Ectodermal cell (in vitro differentiated cells): ENCODE results near the gene ST6GALNAC6.
"Not testable (repeated sequence)": the region's sequence is repeated elsewhere in the genome, so short reads cannot be mapped to it uniquely, and the experiment has no call there.

ENCODE experiments used
- H3K27ac ChIP-seq: 2 replicates; pipeline ENCODE4 v1.7.0; 2013; ENCODE audit warnings: mild to moderate bottlenecking, low read depth, low read length; ENCODE audit not compliant: insufficient read depth, poor library complexity, severe bottlenecking
- H3K27me3 ChIP-seq: 2 replicates; pipeline ENCODE4 v1.7.0; 2013; ENCODE audit warnings: mild to moderate bottlenecking, low read length; ENCODE audit not compliant: insufficient read depth, control insufficient read depth, poor library complexity, severe bottlenecking
- H3K36me3 ChIP-seq: one replicate; pipeline ENCODE4 v1.7.0; 2013; ENCODE audit warnings: low read length; ENCODE audit not compliant: control insufficient read depth, insufficient read depth
- H3K4me1 ChIP-seq: one replicate; pipeline ENCODE4 v1.7.0; 2013; ENCODE audit warnings: low read length; ENCODE audit not compliant: control insufficient read depth, insufficient read depth
- H3K4me3 ChIP-seq: 2 replicates; pipeline ENCODE4 v1.7.0; 2013; ENCODE audit warnings: low read depth, low read length, control low read depth; ENCODE audit not compliant: insufficient read depth
- H3K9me3 ChIP-seq: 2 replicates; pipeline ENCODE4 v1.7.0; 2013; ENCODE audit warnings: mild to moderate bottlenecking, low read length, moderate library complexity; ENCODE audit not compliant: control insufficient read depth
- WGBS, 2 experiments: methylation state at CpG; one replicate each; pipeline ENCODE4 v1.1.7; 2013; ENCODE audit warnings: missing lambda C conversion rate in 2 of 2; 5-methylcytosine and 5-hydroxymethylcytosine counted together

Gene ST6GALNAC6

DNA sequence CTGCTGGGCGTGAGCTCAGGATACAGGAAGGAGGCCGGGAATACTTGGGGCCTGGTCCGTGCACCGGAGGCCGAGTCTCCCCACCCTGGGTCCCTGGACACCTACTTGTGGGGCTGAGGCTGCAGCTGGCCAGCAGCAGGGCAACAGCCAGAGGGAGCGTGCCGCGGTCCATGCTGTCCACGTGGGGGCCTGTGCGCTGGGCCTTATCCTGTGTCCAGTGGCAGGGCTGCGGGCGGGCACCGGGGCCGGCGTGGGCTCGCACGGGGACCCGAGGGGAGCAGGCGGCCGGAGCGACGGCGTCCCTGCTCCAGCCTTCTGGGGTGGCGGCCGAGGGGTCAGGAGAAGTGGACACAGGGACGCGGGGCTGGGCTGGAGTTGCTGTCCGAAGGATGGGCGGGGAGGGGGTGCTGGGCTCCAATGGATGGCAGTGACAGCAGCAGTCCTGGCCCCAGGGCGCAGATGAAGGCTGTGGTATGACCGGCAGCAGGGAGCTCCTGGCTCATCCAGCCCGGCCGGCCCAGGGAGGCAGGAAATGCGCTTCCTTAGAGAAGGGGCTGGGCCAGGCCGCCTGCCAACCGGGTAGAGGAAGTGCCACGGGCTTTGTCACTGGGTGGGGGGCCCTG lies 45.1 kb downstream of the ST6GALNAC6 start, which contains the start of gene ENG:
Gene ENG, minus strand, starts transcription at position 475 of the 623 bp plus-strand sequence. Its CDS starts 303 bp downstream, at position 172.
- H3K27me3 ChIP-seq: no peaks in the 10 kb centered on the region
- 79 to 82% methylated on average over 34 to 37 of the region's 37 CpGs for WGBS, 2 experiments
- no peak within 1 kb of the TSS for H3K4me3 ChIP-seq
- H3K9me3 ChIP-seq: no peaks in the 10 kb centered on the region
- peaks cover 3% of the 10 kb centered on the region for H3K4me1 ChIP-seq
- H3K36me3 ChIP-seq: no peaks in the 10 kb centered on the region
- H3K27ac ChIP-seq: no peak within 1 kb of the TSS

DNA sequence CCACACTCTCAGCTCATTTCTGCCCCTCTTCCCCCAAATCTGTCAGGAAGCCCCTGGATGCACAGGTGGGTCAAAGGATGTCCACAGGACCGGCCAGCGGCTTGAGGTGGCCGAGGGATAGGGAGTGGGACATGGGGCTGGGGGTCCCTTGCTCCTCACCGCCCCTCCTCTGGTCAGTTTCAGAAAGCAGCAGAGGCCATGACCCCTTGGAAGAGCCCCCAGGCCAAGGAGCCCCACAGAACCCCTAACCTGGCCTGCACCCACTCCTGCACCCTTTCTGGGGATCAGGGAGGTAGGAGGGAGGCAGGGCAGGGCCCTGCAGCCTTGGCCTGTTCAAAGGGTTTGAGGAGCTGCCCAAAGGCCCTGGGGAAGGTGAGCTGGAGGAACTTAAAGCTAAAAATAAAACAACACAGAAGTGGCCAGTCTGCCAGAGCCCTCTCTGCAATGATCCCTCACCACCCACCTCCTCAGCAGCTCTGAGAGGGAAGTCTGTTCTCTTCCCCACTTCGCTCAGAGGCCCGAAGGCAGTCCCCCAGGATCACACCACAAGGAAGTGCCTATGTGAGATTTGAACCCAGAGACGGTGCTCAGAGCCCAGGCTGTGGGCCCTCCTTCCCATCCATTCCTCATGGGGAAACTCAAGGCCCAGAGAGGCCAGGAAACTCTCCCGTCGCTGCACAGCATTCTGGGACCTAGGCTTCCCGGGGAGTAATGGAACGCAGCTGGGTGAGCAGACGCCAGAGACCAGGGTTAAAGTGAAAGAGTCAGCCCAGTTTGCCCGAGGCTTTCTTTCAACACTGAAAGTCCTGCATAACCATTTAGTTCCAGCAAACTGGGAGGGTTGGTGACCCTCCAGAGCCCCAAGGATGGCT lies 45.9 kb downstream of the ST6GALNAC6 start:
- no peak overlapping the region for H3K27ac ChIP-seq
- H3K36me3 ChIP-seq: no peaks in the 10 kb centered on the region
- H3K4me1 ChIP-seq: peaks cover 3% of the 10 kb centered on the region
- H3K27me3 ChIP-seq: no peaks in the 10 kb centered on the region
- no peak overlapping the region for H3K4me3 ChIP-seq
- no peaks in the 10 kb centered on the region for H3K9me3 ChIP-seq
- WGBS, 2 experiments: 84 to 87% methylated on average over 13 of the region's 13 CpGs

DNA sequence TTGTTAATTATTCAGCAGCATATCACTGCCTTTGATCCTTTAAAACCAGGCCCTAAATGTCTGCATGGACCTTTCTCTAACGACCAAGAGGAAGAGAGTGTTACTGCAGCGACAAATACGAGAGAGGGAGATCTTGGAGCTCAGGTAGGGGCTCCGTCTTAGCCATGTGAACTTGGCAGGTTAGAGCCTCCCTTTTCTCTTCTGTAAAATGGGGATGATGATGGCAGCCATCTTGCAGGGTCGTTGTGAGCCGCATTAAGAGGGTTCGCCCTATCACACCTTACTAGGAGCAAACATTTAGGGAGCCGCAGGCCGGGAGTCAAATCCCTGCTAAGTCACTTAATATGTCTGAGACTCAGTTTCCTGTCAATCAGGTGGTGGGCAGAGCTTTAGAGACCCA lies 46.6 kb downstream of the ST6GALNAC6 start:
- peaks cover 3% of the 10 kb centered on the region for H3K4me1 ChIP-seq
- no peak overlapping the region for H3K27ac ChIP-seq
- no peaks in the 10 kb centered on the region for H3K9me3 ChIP-seq
- WGBS, 2 experiments: 91 to 93% methylated on average over 9 of the region's 9 CpGs
- no peak overlapping the region for H3K4me3 ChIP-seq
- no peaks in the 10 kb centered on the region for H3K36me3 ChIP-seq
- no peaks in the 10 kb centered on the region for H3K27me3 ChIP-seq

GRCh38 chr9:127850286-127850830 lies 49.0 kb downstream of the ST6GALNAC6 start:
- WGBS, 2 experiments: 93 to 96% methylated on average over 16 to 17 of the region's 17 CpGs
- H3K9me3 ChIP-seq: no peaks in the 10 kb centered on the region
- no peak overlapping the region for H3K4me3 ChIP-seq
- H3K4me1 ChIP-seq: no peaks in the 10 kb centered on the region
- H3K27ac ChIP-seq: no peak overlapping the region
- no peaks in the 10 kb centered on the region for H3K27me3 ChIP-seq
- no peaks in the 10 kb centered on the region for H3K36me3 ChIP-seq

GRCh38 chr9:127848756-127849504 lies 50.5 kb downstream of the ST6GALNAC6 start:
- Histone ChIP-seq H3K27me3 (no peaks in the 10 kb centered on the region), H3K9me3 (no peaks in the 10 kb centered on the region), H3K27ac (no peak overlapping the region), H3K36me3 (no peaks in the 10 kb centered on the region), H3K4me3 (no peak overlapping the region), H3K4me1 (peaks cover 5% of the 10 kb centered on the region)
- 95 to 97% methylated on average over 8 to 10 of the region's 10 CpGs for WGBS, 2 experiments

GRCh38 chr9:127847833-127848755 lies 51.3 kb downstream of the ST6GALNAC6 start:
- H3K9me3 ChIP-seq: no peaks in the 10 kb centered on the region
- no peak overlapping the region for H3K4me3 ChIP-seq
- H3K36me3 ChIP-seq: no peaks in the 10 kb centered on the region
- H3K4me1 ChIP-seq: peaks cover 5% of the 10 kb centered on the region
- no peak overlapping the region for H3K27ac ChIP-seq
- WGBS, 2 experiments: 83 to 84% methylated on average over 12 of the region's 12 CpGs
- no peaks in the 10 kb centered on the region for H3K27me3 ChIP-seq

GRCh38 chr9:127847178-127847510 lies 52.3 kb downstream of the ST6GALNAC6 start:
- no peaks in the 10 kb centered on the region for H3K36me3 ChIP-seq
- H3K27ac ChIP-seq: no peak overlapping the region
- 89 to 93% methylated on average over 6 of the region's 6 CpGs for WGBS, 2 experiments
- no peak overlapping the region for H3K4me3 ChIP-seq
- H3K27me3 ChIP-seq: no peaks in the 10 kb centered on the region
- H3K9me3 ChIP-seq: no peaks in the 10 kb centered on the region
- H3K4me1 ChIP-seq: peaks cover 5% of the 10 kb centered on the region

- no peaks in the 10 kb centered on the region for H3K9me3 ChIP-seq
- no peaks in the 10 kb centered on the region for H3K36me3 ChIP-seq
- no peak overlapping the region for H3K27ac ChIP-seq
- H3K4me1 ChIP-seq: peaks cover 5% of the 10 kb centered on the region
- WGBS, 2 experiments: 90 to 92% methylated on average over 18 of the region's 18 CpGs
- no peak overlapping the region for H3K4me3 ChIP-seq
- H3K27me3 ChIP-seq: no peaks in the 10 kb centered on the region
Observed at GRCh38 chr9:127846443-127847177, 52.8 kb downstream of the ST6GALNAC6 start.

GRCh38 chr9:127845619-127846018 lies 53.8 kb downstream of the ST6GALNAC6 start:
- not testable (repeated sequence) for H3K4me1 ChIP-seq, H3K9me3 ChIP-seq, H3K27ac ChIP-seq, H3K27me3 ChIP-seq, H3K4me3 ChIP-seq, H3K36me3 ChIP-seq
- 92 to 93% methylated on average over 4 of the region's 4 CpGs for WGBS, 2 experiments
